ENCODE measurements around the gene SLC41A2. TPM values are rescaled to one million over a fixed set of nuclear protein-coding genes. Genes with fewer than 3 reads are reported as not detected.
"Not testable (repeated sequence)": the region's sequence is repeated elsewhere in the genome, so short reads cannot be mapped to it uniquely, and the experiment has no call there.

The SLC41A2 gene
- total RNA-seq, 1 experiment from 2014 or later = 4.3 TPM

DNA sequence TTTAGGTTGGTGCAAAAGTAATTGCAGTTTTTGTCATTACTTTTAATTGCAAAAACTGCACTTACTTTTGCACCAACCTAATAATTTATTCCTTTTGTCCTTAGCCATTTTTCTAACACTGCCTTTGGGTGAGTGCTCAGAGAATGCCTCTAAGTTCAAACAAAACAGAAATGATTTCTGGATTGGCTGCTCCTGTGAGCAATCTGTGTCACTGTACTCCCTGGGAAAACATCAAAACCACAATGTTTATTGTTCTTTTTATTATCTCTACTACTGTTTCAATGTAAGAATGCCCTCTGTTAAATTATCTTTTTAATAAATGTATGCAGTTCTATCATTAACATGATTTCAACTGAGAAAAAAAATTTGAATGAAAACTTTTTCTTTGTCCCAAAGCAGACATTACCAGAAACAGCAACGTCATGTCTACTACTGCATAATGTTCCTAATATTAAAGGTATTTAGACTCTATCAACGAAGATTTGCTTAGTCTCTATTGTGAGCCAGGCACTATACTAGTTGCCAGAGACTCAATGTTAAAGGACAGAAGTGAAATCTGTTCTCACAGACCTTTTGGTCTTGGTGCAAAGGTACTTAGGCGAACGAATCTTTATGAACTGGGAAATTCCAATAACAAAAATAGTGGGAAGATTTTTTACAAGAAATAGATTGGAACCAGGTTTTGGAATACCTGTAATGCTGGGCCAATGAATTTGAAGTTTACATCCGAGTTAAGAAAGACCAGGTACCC lies 6.2 kb downstream of the SLC41A2 start:
- WGBS (ENCODE audit: extremely low coverage, insufficient read length, low lambda C conversion rate) = no CpG with 5 or more reads among the region's 5 CpGs
- Mint-ChIP-seq H3K36me3 (ENCODE audit: insufficient read depth in 1 of 3, low read depth in 3 of 3) (no peaks in the 10 kb centered on the region), H3K9me3 (no peaks in the 10 kb centered on the region; a peak in 1 of 5 replicates), H3K27me3 (ENCODE audit: low read depth) (peaks cover 17% of the 10 kb centered on the region), H3K4me1 (no peaks in the 10 kb centered on the region), H3K4me3 (no peak overlapping the region), H3K27ac (no peak overlapping the region)
- Histone ChIP-seq H3K56ac (ENCODE audit: insufficient read length, low read depth, low read length) (no peak overlapping the region), H3K4me2 (ENCODE audit: insufficient read depth, insufficient read length, low read length) (no peak overlapping the region), H4K8ac (replicated peaks; ENCODE audit: insufficient read length, low read depth, low read length) (no peak overlapping the region), H3K18ac (ENCODE audit: insufficient read length, low read depth, low read length) (no peak overlapping the region), H3K79me1 (ENCODE audit: insufficient read depth, low read depth, low read length, poor library complexity, severe bottlenecking) (no peaks in the 10 kb centered on the region), H2BK120ac (ENCODE audit: low read depth, low read length, poor library complexity, severe bottlenecking) (no peak overlapping the region), H3K4ac (ENCODE audit: low read depth, low read length) (no peak overlapping the region), H3K27me3 (ENCODE audit: insufficient read depth, low read length) (0 out of 2 replicates have a peak, but pooled peaks cover 2% of the 10 kb centered on the region), H4K5ac (ENCODE audit: insufficient read length, low read depth, low read length) (no peak overlapping the region), H3T11ph (ENCODE audit: low read length) (no peak overlapping the region), H2AFZ (ENCODE audit: low read length) (no peak overlapping the region), H2AK5ac (ENCODE audit: insufficient read length, low read length) (no peak overlapping the region), H3K14ac (ENCODE audit: insufficient read depth, low read length) (no peak overlapping the region), H2BK5ac (ENCODE audit: insufficient read length, low read length) (no peak overlapping the region), H3K23me2 (ENCODE audit: insufficient read length, low read depth, low read length, poor library complexity, severe bottlenecking) (no peaks in the 10 kb centered on the region), H3K9ac (ENCODE audit: extremely low read depth, insufficient read length, low read length) (no peak overlapping the region), H2BK12ac (ENCODE audit: insufficient read length, low read depth, low read length) (no peak overlapping the region), H2BK20ac (ENCODE audit: low read depth, low read length, poor library complexity, severe bottlenecking) (no peak overlapping the region), H3K23ac (ENCODE audit: insufficient read length, low read depth, low read length) (no peak overlapping the region), H4K91ac (ENCODE audit: insufficient read length, low read depth, low read length) (no peak overlapping the region), H3K9me3 (ENCODE audit: control insufficient read depth, low read depth, low read length) (no peaks in the 10 kb centered on the region), H4K20me1 (ENCODE audit: control insufficient read depth, insufficient read depth, insufficient read length) (no peaks in the 10 kb centered on the region), H3K4me1 (ENCODE audit: insufficient read depth, low read length) (no peaks in the 10 kb centered on the region), H3K27ac (ENCODE audit: insufficient read length, low read depth, low read length) (no peak overlapping the region), H3K79me2 (ENCODE audit: insufficient read depth, low read length) (no peaks in the 10 kb centered on the region), H2BK15ac (ENCODE audit: low read depth, low read length) (no peak overlapping the region)
- DNase-seq = no peak
- TF ChIP-seq, protein P1, sequence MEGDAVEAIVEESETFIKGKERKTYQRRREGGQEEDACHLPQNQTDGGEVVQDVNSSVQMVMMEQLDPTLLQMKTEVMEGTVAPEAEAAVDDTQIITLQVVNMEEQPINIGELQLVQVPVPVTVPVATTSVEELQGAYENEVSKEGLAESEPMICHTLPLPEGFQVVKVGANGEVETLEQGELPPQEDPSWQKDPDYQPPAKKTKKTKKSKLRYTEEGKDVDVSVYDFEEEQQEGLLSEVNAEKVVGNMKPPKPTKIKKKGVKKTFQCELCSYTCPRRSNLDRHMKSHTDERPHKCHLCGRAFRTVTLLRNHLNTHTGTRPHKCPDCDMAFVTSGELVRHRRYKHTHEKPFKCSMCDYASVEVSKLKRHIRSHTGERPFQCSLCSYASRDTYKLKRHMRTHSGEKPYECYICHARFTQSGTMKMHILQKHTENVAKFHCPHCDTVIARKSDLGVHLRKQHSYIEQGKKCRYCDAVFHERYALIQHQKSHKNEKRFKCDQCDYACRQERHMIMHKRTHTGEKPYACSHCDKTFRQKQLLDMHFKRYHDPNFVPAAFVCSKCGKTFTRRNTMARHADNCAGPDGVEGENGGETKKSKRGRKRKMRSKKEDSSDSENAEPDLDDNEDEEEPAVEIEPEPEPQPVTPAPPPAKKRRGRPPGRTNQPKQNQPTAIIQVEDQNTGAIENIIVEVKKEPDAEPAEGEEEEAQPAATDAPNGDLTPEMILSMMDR (conservative IDR thresholded peaks at IDR 0.05) = no peak

GRCh38 chr12:104948716-104949115 lies 9.4 kb downstream of the SLC41A2 start:
- H4K91ac ChIP-seq (ENCODE audit: insufficient read length, low read depth, low read length); H2AFZ ChIP-seq (ENCODE audit: low read length); H3K79me2 ChIP-seq (ENCODE audit: insufficient read depth, low read length); H3K27me3 Mint-ChIP-seq (ENCODE audit: low read depth); H3K4me2 ChIP-seq (ENCODE audit: insufficient read depth, insufficient read length, low read length); H3K79me1 ChIP-seq (ENCODE audit: insufficient read depth, low read depth, low read length, poor library complexity, severe bottlenecking); H3K27ac ChIP-seq (ENCODE audit: insufficient read length, low read depth, low read length); H3K4me1 ChIP-seq (ENCODE audit: insufficient read depth, low read length); H3K27ac Mint-ChIP-seq; H4K5ac ChIP-seq (ENCODE audit: insufficient read length, low read depth, low read length); H3K4ac ChIP-seq (ENCODE audit: low read depth, low read length); H2BK20ac ChIP-seq (ENCODE audit: low read depth, low read length, poor library complexity, severe bottlenecking); H3K14ac ChIP-seq (ENCODE audit: insufficient read depth, low read length); H2AK5ac ChIP-seq (ENCODE audit: insufficient read length, low read length); H3K4me3 Mint-ChIP-seq; H3K36me3 Mint-ChIP-seq (ENCODE audit: insufficient read depth in 1 of 3, low read depth in 3 of 3); H2BK120ac ChIP-seq (ENCODE audit: low read depth, low read length, poor library complexity, severe bottlenecking); H3K9me3 Mint-ChIP-seq; H3K4me1 Mint-ChIP-seq; H2BK12ac ChIP-seq (ENCODE audit: insufficient read length, low read depth, low read length); H3K9ac ChIP-seq (ENCODE audit: extremely low read depth, insufficient read length, low read length); DNase-seq; H3K27me3 ChIP-seq (ENCODE audit: insufficient read depth, low read length); H3K23ac ChIP-seq (ENCODE audit: insufficient read length, low read depth, low read length); H3K23me2 ChIP-seq (ENCODE audit: insufficient read length, low read depth, low read length, poor library complexity, severe bottlenecking); H2BK15ac ChIP-seq (ENCODE audit: low read depth, low read length); H3T11ph ChIP-seq (ENCODE audit: low read length); H2BK5ac ChIP-seq (ENCODE audit: insufficient read length, low read length); H3K18ac ChIP-seq (ENCODE audit: insufficient read length, low read depth, low read length); H4K8ac ChIP-seq (replicated peaks; ENCODE audit: insufficient read length, low read depth, low read length); H3K9me3 ChIP-seq (ENCODE audit: control insufficient read depth, low read depth, low read length); H4K20me1 ChIP-seq (ENCODE audit: control insufficient read depth, insufficient read depth, insufficient read length); H3K56ac ChIP-seq (ENCODE audit: insufficient read length, low read depth, low read length): not testable (repeated sequence)
- no CpG with 5 or more reads among the region's 4 CpGs for WGBS (ENCODE audit: extremely low coverage, insufficient read length, low lambda C conversion rate)
